Panc1 (cell line): Measurements from ENCODE around the gene STEAP3. TPM values are rescaled to one million over a fixed set of nuclear protein-coding genes. Genes with fewer than 3 reads are reported as not detected.

Experiments
- ATAC-seq: fragments of 200-7000 bp; cut with Tn5 transposase; 2 replicates; pipeline ENCODE4 v1.9.1; 2020; ENCODE audit warnings: mild to moderate bottlenecking, moderate library complexity
- BruUV-seq: library from RNA; stranded (reverse); fragments of 400-500 nt; replicated peaks from 2 replicates; lab custom pipeline; 2021; lab: Mats Ljungman, UMichigan
- CTCF ChIA-PET: fragments of 300-600 bp; sonication (Branson Sonifier 250); formaldehyde crosslinking; loops from one replicate; lab custom pipeline; 2022; ENCODE audit warnings: antibody characterized with exemption; lab: Charles Lee
- POLR2A ChIA-PET: fragments of 300-600 bp; sonication (Branson Sonifier 250); formaldehyde crosslinking; loops from one replicate; lab custom pipeline; 2022; ENCODE audit warnings: antibody characterized with exemption; lab: Charles Lee
- DNase-seq: peaks from one replicate; pipeline ENCODE4 v3.0.0-alpha.2; 2010; ENCODE audit warnings: low read depth, low spot score
- H3K27ac ChIP-seq: 2 replicates; pipeline ENCODE4 v1.5.1; 2011; ENCODE audit warnings: mild to moderate bottlenecking, low read length, inconsistent platforms
- H3K27me3 ChIP-seq: fragments of 200-500 bp; sonication (Bioruptor generic); 2 replicates; pipeline ENCODE4 v1.6.0; 2014; ENCODE audit warnings: low read length, inconsistent platforms; ENCODE audit not compliant: control insufficient read depth, insufficient read depth
- H3K36me3 ChIP-seq: fragments of 200-500 bp; sonication (Bioruptor generic); 2 replicates; pipeline ENCODE4 v1.5.1; 2014; ENCODE audit warnings: inconsistent platforms, mild to moderate bottlenecking, low read length, moderate library complexity; ENCODE audit not compliant: control insufficient read depth, insufficient read depth
- H3K4me1 ChIP-seq: 2 replicates; pipeline ENCODE4 v1.5.1; 2011; ENCODE audit warnings: inconsistent platforms, mild to moderate bottlenecking, low read length, moderate library complexity; ENCODE audit not compliant: control insufficient read depth, insufficient read depth
- H3K4me3 ChIP-seq, 2 experiments: 2 replicates each; pipeline ENCODE4 v1.5.1; 2011 to 2012; ENCODE audit warnings: low read depth in 2 of 2, low read length in 2 of 2, mild to moderate bottlenecking in 2 of 2, inconsistent platforms in 1 of 2, moderate library complexity in 1 of 2
- H3K9me3 ChIP-seq: fragments of 200-500 bp; sonication (Bioruptor generic); 2 replicates; pipeline ENCODE4 v1.5.1; 2014; ENCODE audit warnings: low read depth, mild to moderate bottlenecking, inconsistent platforms, low read length, moderate library complexity; ENCODE audit not compliant: control insufficient read depth, insufficient read depth
- CTCF ChIP-seq: fragments of 450-650 bp; IDR thresholded peaks from 2 replicates; pipeline ENCODE4 v1.5.1; 2017; ENCODE audit warnings: mild to moderate bottlenecking
- POLR2AphosphoS5 ChIP-seq: IDR thresholded peaks from 2 replicates; pipeline ENCODE4 v1.6.1; 2012; ENCODE audit warnings: mild to moderate bottlenecking, low read depth, low read length, moderate library complexity
- REST ChIP-seq, 2 experiments: IDR thresholded peaks; 2 replicates each; pipeline ENCODE4 v1.6.1; 2011 to 2012; ENCODE audit warnings: low read depth in 2 of 2, control low read depth in 1 of 2, low read length in 1 of 2, mild to moderate bottlenecking in 1 of 2, moderate library complexity in 1 of 2; ENCODE audit not compliant: insufficient read depth in 1 of 2
- SIN3A ChIP-seq: IDR thresholded peaks from 2 replicates; pipeline ENCODE4 v1.6.1; 2012; ENCODE audit warnings: low read depth, mild to moderate bottlenecking, low read length, moderate library complexity, borderline replicate concordance; ENCODE audit not compliant: insufficient read depth
- TCF7L2 ChIP-seq: IDR thresholded peaks from 2 replicates; pipeline ENCODE4 v1.6.1; 2011; ENCODE audit warnings: mild to moderate bottlenecking, low read depth, low read length, inconsistent platforms
- in situ Hi-C: cut with HindIII; loops from 2 replicates; pipeline ENCODE4 v1.10.0; 2016; ENCODE audit warnings: low sequenced_read_pairs, low pct_unique_long_range_greater_than_20kb
- intact Hi-C: fragments of 100-400 bp; cut with micrococcal nuclease; formaldehyde crosslinking; loops from one replicate; pipeline ENCODE4 v1.10.0; 2022; ENCODE audit not compliant: unreplicated experiment
- total RNA-seq: library from RNA; stranded (reverse); gene quantifications from one replicate; pipeline ENCODE4 v1.2.1, GENCODE V29; 2021; ENCODE audit not compliant: unreplicated experiment

The STEAP3 gene
- total RNA-seq, 1 experiment from 2014 or later: 44.8 TPM

DNA sequence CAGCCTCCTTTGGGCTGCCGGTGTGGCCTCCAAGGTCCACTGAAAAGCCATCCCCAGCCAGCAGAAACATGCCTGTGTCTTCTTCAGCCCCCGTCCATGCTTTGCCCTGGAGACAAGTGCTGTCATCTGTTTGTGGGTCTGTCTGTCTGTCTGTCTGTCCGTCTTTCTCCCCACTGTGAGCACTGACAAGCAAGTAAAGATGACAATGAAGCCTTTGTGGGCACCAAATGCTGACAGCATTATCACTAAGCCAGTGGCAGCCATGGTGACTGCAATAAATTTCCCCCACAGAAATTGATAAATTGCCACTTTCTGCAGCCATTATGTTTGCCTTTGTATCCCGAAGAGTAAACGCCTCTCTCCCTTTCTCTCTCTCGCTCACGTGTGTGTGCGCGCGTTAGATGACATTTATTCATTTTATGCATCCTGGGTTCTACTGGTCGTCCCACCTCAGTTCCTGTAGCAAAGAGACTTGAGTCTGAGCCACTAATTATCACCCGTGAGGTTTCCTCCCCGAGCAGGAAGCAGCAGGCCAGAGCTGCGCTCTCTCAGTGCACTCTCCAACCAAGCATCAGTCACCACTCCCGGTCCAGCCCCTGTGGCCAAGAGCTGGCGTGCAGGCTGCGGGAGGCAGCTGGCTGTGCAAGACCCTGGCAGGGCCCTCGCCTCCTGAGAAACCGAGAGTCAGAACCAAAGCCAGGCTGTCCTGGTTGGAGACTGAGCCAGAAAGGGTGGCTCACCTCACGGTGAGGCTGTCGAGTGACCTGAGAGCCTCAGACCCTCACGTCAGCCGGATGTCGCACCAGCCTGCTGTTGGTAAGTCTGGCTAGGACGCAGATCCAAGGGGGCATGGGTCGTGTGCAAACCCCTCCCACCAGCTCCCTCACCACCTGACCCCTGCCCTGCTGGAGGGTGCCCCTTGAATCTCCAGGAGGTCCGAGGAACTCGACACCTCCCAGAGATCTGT is 6.9 kb downstream of the STEAP3 start:
- no peak overlapping the region for H3K4me3 ChIP-seq
- H3K36me3 ChIP-seq: no peaks in the 10 kb centered on the region
- in situ Hi-C loops: no loop called here
- DNase-seq (no peak), ATAC-seq (no peak; the same call in 1 of the 2 replicates)
- H3K4me1 ChIP-seq: peaks cover 27% of the 10 kb centered on the region
- no peaks in the 10 kb centered on the region for H3K9me3 ChIP-seq
- H3K27me3 ChIP-seq: no peaks in the 10 kb centered on the region
- BruUV-seq: no TSS peak
- no peak for TF ChIP-seq CTCF
- no peak for TF ChIP-seq TCF7L2
- TF ChIP-seq POLR2AphosphoS5: no peak
- no peak for TF ChIP-seq SIN3A
- intact Hi-C loops: no loop called here
- ChIA-PET CTCF (no interaction called here), POLR2A (no interaction called here)
- H3K27ac ChIP-seq: no peak overlapping the region

- ATAC-seq (no peak; the same call in 1 of the 2 replicates), DNase-seq (no peak)
- H3K27ac ChIP-seq: no peak overlapping the region
- no TSS peak for BruUV-seq
- H3K4me1 ChIP-seq: peaks cover 35% of the 10 kb centered on the region
- no peaks in the 10 kb centered on the region for H3K36me3 ChIP-seq
- TF ChIP-seq SIN3A (no peak), CTCF (no peak), REST (IDR thresholded peaks at IDR 0.05; ENCODE audit: insufficient read depth in 1 of 2, low read depth in 2 of 2, low read length in 1 of 2) (no peak)
- intact Hi-C loops (no loop called here), in situ Hi-C loops (no loop called here)
- CTCF ChIA-PET: no interaction called here
- no peaks in the 10 kb centered on the region for H3K27me3 ChIP-seq
- POLR2A ChIA-PET: no interaction called here
- no peak overlapping the region for H3K4me3 ChIP-seq
- H3K9me3 ChIP-seq: no peaks in the 10 kb centered on the region
These were observed 8.5 kb downstream of the STEAP3 start for GRCh38 chr2:119231975-119232665.
